NB4 (cell line): Measurements from ENCODE around the gene PDIA4.

Source experiments
- DNase-seq: peaks from one replicate; pipeline ENCODE4 v3.0.0; 2010; ENCODE audit warnings: low read depth
- H3K4me3 ChIP-seq: one replicate; pipeline ENCODE4 v1.5.1; 2011; ENCODE audit warnings: mild to moderate bottlenecking, low read depth, low read length, moderate library complexity
- MAX ChIP-seq: IDR thresholded peaks from 2 replicates; pipeline ENCODE4 v1.6.1; 2011; ENCODE audit warnings: low read depth, low read length
- MYC ChIP-seq: IDR thresholded peaks from 2 replicates; pipeline ENCODE4 v1.6.1; 2011; ENCODE audit warnings: low read depth, low read length
- POLR2A ChIP-seq: IDR thresholded peaks from 2 replicates; pipeline ENCODE4 v1.6.1; 2011; ENCODE audit warnings: mild to moderate bottlenecking; ENCODE audit not compliant: insufficient read length; ENCODE audit errors: extremely low read depth
- TF ChIP-seq, protein P1 (sequence below): IDR thresholded peaks from one replicate; pipeline ENCODE4 v1.5.1; 2012; ENCODE audit warnings: low read depth, low read length

Gene PDIA4

DNA sequence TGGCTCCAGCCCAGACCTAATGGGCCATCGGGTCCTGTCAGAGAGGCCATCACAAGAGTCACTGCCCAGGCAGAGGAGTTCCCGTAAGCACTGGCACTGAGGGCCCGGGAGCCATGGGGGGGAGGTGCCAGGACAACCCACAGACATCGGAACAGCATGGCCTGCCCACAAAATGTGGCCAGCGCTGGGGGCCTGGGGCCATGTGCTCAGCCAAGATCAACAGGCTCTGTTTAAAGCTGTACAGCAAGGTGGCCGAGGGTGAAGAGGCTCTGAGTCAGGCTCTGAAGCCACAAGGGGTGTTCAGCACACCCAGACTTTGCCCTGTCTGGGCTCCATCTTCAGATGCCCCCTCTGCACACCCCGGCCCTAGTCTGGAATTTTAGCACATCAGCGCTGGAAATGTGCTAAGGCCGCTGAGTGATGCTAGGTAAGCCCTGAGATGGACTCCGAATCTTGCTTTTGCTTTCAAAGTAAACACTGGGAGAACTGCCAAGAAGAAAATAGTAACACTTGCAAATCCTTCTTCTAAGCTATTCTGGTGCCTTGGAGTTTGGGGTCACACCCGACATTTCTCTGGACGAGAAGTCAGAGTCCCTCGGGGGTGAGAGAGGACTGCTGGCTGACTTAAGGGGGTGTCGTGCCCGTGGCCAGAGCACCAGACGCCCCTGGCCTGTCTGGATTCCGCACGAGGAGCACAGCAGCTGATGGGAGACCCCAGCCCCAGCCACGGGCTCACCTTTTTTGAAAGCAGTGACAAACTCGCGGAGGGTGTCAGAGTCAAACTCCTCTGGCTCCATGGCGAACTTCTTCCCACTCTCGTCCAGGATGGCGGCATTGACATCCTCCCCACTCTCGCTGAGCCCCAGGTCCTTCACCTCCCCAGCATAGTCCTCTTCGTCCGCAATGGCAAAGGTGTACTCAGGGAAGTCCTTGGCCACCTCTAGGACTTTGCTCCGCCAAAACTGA lies 23.6 kb downstream of the PDIA4 start:
- TF ChIP-seq MAX, result no peak
- TF ChIP-seq POLR2A, result no peak
- TF ChIP-seq MYC, result no peak
- TF ChIP-seq, protein P1, sequence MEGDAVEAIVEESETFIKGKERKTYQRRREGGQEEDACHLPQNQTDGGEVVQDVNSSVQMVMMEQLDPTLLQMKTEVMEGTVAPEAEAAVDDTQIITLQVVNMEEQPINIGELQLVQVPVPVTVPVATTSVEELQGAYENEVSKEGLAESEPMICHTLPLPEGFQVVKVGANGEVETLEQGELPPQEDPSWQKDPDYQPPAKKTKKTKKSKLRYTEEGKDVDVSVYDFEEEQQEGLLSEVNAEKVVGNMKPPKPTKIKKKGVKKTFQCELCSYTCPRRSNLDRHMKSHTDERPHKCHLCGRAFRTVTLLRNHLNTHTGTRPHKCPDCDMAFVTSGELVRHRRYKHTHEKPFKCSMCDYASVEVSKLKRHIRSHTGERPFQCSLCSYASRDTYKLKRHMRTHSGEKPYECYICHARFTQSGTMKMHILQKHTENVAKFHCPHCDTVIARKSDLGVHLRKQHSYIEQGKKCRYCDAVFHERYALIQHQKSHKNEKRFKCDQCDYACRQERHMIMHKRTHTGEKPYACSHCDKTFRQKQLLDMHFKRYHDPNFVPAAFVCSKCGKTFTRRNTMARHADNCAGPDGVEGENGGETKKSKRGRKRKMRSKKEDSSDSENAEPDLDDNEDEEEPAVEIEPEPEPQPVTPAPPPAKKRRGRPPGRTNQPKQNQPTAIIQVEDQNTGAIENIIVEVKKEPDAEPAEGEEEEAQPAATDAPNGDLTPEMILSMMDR, result no peak
- no peak for DNase-seq
- H3K4me3 ChIP-seq, result no peak overlapping the region

DNA sequence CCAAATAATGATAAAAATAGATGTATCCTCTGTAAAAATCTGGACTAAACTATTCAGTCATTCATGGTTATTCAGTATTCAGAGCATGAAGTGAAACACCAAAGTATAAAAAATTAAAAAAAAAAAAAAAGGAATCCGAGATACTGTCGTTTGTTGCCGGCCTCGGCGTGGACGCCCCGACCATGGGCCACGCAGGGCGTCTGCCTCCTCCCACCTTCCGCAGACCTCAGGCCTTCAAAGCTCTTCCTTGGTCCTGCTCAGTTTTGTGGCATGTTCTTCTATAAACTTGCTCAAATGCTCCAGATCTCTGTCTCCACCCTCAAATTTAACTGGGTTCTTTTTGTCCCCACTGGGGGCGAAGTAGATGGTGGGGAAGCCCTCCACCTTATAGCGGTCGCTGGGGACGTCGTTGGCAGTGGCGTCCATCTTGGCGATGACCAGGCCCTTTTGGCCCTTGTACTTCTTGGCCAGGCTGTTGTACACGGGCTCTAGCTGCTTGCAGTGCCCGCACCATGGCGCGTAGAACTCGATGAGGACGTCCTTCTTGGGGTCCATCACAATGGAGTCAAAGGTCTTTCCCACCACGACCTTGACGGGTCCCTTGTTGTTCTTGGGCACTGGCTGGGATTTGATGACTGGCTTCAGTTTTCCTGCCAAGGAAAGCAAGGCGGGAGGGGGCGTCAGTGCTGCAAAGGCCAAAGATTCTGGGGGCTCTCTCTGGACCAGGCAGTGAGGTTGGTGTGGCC lies 24.6 kb downstream of the PDIA4 start:
- no peak for DNase-seq
- no peak overlapping the region for H3K4me3 ChIP-seq
- TF ChIP-seq MAX (no peak), POLR2A (no peak), MYC (no peak)
- TF ChIP-seq, protein P1, result no peak

- H3K4me3 ChIP-seq, result no peak overlapping the region
- DNase-seq, result no peak
- TF ChIP-seq MAX (no peak), MYC (no peak), POLR2A (no peak)
- TF ChIP-seq, protein P1, result no peak
These were observed 25.3 kb downstream of the PDIA4 start for GRCh38 chr7:149003018-149003417.

DNA sequence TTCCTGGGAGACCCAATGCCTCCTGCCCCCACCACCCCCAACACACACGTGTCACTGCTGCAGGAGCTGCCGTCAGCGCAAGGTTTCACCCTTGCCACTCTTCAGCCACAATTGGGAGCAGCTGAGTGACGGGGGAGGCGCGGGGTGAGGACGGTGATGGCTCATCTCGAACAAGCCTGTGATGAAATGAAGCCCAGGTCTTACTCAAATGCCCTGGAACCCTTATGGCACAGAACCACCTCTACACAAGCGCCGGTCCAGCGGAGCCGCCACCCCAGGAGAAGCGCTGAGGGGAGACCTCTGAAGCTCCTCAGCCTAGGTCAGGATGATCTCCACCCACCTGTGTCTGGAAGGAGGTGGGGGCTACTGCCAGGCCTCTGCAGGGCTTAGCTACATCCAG lies 25.7 kb downstream of the PDIA4 start:
- DNase-seq, result no peak
- H3K4me3 ChIP-seq, result no peak overlapping the region
- TF ChIP-seq, protein P1, result no peak
- TF ChIP-seq POLR2A (no peak), MYC (no peak), MAX (no peak)

DNA sequence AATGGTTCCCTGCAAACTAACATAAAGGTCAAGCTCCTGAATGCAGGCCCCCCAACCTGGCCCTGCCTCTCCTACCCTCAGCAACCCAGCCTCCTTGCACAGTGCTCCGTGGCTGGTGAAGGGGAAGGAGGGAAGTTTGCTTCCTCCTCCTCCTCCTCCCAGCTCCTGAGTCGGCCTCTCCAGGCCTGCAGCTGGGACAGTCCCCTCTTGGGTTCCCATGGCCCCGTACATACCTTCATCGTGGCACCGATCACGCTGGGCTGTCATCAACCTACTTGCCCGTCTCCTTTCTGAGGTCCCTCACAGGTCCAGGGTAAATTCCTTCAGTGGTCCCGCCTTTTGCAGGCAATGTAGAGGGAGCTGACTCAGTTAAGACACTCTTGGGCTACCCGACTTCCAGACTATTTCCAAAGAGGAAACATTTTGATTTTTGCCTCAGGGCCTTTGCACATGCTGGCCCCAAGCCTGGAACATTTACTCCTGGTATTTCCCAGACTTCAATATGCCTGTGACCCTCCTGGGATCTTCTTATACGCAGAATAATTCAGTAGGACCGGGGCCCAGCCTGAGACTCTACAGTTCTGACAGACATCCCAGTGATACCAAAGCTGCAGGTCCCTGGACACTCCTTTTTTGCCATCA lies 26.8 kb downstream of the PDIA4 start:
- no peak for DNase-seq
- TF ChIP-seq, protein P1, result no peak
- no peak for TF ChIP-seq MYC
- no peak for TF ChIP-seq MAX
- TF ChIP-seq POLR2A, result no peak
- no peak overlapping the region for H3K4me3 ChIP-seq
